ENCODE results near the gene AGBL5. TPM values are rescaled to one million over a fixed set of nuclear protein-coding genes. Genes with fewer than 3 reads are reported as not detected.

Gene AGBL5
- total and polyA plus RNA-seq, 9 of the 15 experiments (the other 6 are each of a cell fraction or from before 2014, with no cell fraction given) = 3.3 to 52.7 (median 26.2) TPM

DNA sequence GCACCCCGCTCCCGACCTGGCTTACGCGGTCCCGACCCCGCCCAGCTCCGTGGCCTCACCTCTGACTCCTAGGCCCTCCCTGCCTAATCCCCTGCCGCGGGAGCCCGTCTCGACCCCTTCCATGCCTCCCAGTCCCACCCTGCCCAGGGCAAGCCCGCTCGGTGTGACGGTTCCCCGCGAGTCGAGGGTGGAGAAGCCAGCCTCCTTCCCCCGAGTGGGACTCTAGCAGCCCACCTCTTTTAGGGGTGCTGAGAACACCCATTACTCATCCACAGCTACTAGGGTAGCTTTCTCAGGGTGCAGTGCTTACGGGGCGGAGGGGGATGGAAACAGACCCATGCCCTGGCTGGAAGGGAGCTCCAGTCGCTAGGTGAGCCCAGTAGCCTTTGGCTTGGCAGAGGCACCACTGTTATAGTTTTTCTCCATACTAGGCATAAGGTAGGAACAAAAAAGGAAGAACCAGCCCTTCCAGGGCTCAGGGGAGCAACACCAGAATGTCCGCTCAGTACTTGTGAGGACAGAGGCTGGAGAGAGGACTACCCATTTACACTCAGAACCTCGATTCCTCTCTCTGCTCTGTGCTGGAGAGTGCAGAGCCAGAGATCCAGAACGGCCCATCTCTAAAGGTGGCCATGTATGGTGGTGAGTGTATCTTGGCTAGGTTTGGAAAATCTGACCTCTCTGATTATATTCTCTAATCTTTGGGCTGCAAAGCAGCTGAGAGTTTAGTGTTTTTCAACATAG, 606 bp downstream of the AGBL5 start (continued):
- TF ChIP-seq, protein P1, sequence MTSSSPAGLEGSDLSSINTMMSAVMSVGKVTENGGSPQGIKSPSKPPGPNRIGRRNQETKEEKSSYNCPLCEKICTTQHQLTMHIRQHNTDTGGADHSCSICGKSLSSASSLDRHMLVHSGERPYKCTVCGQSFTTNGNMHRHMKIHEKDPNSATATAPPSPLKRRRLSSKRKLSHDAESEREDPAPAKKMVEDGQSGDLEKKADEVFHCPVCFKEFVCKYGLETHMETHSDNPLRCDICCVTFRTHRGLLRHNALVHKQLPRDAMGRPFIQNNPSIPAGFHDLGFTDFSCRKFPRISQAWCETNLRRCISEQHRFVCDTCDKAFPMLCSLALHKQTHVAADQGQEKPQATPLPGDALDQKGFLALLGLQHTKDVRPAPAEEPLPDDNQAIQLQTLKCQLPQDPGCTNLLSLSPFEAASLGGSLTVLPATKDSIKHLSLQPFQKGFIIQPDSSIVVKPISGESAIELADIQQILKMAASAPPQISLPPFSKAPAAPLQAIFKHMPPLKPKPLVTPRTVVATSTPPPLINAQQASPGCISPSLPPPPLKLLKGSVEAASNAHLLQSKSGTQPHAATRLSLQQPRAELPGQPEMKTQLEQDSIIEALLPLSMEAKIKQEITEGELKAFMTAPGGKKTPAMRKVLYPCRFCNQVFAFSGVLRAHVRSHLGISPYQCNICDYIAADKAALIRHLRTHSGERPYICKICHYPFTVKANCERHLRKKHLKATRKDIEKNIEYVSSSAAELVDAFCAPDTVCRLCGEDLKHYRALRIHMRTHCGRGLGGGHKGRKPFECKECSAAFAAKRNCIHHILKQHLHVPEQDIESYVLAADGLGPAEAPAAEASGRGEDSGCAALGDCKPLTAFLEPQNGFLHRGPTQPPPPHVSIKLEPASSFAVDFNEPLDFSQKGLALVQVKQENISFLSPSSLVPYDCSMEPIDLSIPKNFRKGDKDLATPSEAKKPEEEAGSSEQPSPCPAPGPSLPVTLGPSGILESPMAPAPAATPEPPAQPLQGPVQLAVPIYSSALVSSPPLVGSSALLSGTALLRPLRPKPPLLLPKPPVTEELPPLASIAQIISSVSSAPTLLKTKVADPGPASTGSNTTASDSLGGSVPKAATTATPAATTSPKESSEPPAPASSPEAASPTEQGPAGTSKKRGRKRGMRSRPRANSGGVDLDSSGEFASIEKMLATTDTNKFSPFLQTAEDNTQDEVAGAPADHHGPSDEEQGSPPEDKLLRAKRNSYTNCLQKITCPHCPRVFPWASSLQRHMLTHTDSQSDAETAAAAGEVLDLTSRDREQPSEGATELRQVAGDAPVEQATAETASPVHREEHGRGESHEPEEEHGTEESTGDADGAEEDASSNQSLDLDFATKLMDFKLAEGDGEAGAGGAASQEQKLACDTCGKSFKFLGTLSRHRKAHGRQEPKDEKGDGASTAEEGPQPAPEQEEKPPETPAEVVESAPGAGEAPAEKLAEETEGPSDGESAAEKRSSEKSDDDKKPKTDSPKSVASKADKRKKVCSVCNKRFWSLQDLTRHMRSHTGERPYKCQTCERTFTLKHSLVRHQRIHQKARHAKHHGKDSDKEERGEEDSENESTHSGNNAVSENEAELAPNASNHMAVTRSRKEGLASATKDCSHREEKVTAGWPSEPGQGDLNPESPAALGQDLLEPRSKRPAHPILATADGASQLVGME (CRISPR knock-in tag; IDR thresholded peaks at IDR 0.05) = peak; percentile 68; the same call in 1 of the 2 replicates
- TF ChIP-seq, protein P2, sequence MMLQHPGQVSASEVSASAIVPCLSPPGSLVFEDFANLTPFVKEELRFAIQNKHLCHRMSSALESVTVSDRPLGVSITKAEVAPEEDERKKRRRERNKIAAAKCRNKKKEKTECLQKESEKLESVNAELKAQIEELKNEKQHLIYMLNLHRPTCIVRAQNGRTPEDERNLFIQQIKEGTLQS (IDR thresholded peaks at IDR 0.05) = no peak
- TF ChIP-seq, protein P2 (CRISPR knock-in tag; conservative IDR thresholded peaks at IDR 0.05) = no peak
- TF ChIP-seq TBL1XR1 (IDR thresholded peaks at IDR 0.05; ENCODE audit: low read length in 2 of 2) (no peak), CEBPB (tag; IDR thresholded peaks at IDR 0.05) (no peak), MAZ (CRISPR knock-in tag; conservative IDR thresholded peaks at IDR 0.05 in 1 of 2, IDR thresholded peaks at IDR 0.05 in 1 of 2) (peak in 1 of 2 experiments; percentile 25; a peak in 1 of 4 replicates)
- TF ChIP-seq, protein P3, sequence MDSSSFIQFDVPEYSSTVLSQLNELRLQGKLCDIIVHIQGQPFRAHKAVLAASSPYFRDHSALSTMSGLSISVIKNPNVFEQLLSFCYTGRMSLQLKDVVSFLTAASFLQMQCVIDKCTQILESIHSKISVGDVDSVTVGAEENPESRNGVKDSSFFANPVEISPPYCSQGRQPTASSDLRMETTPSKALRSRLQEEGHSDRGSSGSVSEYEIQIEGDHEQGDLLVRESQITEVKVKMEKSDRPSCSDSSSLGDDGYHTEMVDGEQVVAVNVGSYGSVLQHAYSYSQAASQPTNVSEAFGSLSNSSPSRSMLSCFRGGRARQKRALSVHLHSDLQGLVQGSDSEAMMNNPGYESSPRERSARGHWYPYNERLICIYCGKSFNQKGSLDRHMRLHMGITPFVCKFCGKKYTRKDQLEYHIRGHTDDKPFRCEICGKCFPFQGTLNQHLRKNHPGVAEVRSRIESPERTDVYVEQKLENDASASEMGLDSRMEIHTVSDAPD (CRISPR knock-in tag; IDR thresholded peaks at IDR 0.05) = no peak
- TF ChIP-seq, protein P4, sequence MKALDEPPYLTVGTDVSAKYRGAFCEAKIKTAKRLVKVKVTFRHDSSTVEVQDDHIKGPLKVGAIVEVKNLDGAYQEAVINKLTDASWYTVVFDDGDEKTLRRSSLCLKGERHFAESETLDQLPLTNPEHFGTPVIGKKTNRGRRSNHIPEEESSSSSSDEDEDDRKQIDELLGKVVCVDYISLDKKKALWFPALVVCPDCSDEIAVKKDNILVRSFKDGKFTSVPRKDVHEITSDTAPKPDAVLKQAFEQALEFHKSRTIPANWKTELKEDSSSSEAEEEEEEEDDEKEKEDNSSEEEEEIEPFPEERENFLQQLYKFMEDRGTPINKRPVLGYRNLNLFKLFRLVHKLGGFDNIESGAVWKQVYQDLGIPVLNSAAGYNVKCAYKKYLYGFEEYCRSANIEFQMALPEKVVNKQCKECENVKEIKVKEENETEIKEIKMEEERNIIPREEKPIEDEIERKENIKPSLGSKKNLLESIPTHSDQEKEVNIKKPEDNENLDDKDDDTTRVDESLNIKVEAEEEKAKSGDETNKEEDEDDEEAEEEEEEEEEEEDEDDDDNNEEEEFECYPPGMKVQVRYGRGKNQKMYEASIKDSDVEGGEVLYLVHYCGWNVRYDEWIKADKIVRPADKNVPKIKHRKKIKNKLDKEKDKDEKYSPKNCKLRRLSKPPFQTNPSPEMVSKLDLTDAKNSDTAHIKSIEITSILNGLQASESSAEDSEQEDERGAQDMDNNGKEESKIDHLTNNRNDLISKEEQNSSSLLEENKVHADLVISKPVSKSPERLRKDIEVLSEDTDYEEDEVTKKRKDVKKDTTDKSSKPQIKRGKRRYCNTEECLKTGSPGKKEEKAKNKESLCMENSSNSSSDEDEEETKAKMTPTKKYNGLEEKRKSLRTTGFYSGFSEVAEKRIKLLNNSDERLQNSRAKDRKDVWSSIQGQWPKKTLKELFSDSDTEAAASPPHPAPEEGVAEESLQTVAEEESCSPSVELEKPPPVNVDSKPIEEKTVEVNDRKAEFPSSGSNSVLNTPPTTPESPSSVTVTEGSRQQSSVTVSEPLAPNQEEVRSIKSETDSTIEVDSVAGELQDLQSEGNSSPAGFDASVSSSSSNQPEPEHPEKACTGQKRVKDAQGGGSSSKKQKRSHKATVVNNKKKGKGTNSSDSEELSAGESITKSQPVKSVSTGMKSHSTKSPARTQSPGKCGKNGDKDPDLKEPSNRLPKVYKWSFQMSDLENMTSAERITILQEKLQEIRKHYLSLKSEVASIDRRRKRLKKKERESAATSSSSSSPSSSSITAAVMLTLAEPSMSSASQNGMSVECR (CRISPR knock-in tag; IDR thresholded peaks at IDR 0.05) = 0 out of 2 replicates have a peak, but pooled peaks have one; percentile 2
- TF ChIP-seq, protein P5, sequence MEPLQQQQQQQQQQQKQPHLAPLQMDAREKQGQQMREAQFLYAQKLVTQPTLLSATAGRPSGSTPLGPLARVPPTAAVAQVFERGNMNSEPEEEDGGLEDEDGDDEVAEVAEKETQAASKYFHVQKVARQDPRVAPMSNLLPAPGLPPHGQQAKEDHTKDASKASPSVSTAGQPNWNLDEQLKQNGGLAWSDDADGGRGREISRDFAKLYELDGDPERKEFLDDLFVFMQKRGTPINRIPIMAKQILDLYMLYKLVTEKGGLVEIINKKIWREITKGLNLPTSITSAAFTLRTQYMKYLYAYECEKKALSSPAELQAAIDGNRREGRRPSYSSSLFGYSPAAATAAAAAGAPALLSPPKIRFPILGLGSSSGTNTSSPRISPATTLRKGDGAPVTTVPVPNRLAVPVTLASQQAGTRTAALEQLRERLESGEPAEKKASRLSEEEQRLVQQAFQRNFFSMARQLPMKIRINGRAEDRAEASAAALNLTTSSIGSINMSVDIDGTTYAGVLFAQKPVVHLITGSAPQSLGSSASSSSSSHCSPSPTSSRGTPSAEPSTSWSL (CRISPR knock-in tag; IDR thresholded peaks at IDR 0.05; ENCODE audit: borderline replicate concordance) = no peak
